Measurements from ENCODE around the gene MAGEB6.

GRCh38 chrX:26146024-26146423 is 46.2 kb upstream of the MAGEB6 start:
- TF ChIP-seq REST (IDR thresholded peaks at IDR 0.05; ENCODE audit: insufficient read depth in 1 of 2, low read depth in 2 of 2, low read length in 2 of 2) (no peak), SIN3A (IDR thresholded peaks at IDR 0.05; ENCODE audit: borderline replicate concordance, insufficient read depth, low read length) (no peak), POLR2AphosphoS5 (IDR thresholded peaks at IDR 0.05; ENCODE audit: low read depth, low read length) (no peak), TAF1 (IDR thresholded peaks at IDR 0.05; ENCODE audit: borderline replicate concordance, insufficient read depth, low read length) (no peak), FOXP2 (optimal IDR thresholded peaks at IDR 0.05; ENCODE audit: borderline replicate concordance, extremely low read depth, extremely low read length, insufficient read depth) (no peak)

All from PFSK-1 (cell line).